ENCODE measurements around the gene TEX10.

- TF ChIP-seq CTCF (conservative IDR thresholded peaks at IDR 0.05; ENCODE audit: low read depth, low read length) (no peak), MAZ (IDR thresholded peaks at IDR 0.05; ENCODE audit: borderline replicate concordance, low read depth, low read length) (no peak), NFE2L2 (IDR thresholded peaks at IDR 0.05; ENCODE audit: low read depth, low read length) (no peak), SMC3 (IDR thresholded peaks at IDR 0.05; ENCODE audit: low read depth, low read length) (no peak), MAFK (IDR thresholded peaks at IDR 0.05; ENCODE audit: low read depth, low read length) (no peak), BHLHE40 (IDR thresholded peaks at IDR 0.05; ENCODE audit: low read depth, low read length) (no peak), POLR2A (IDR thresholded peaks at IDR 0.05; ENCODE audit: low read depth, low read length) (no peak), RAD21 (IDR thresholded peaks at IDR 0.05; ENCODE audit: low read length) (no peak), CEBPB (IDR thresholded peaks at IDR 0.05; ENCODE audit: low read depth, low read length) (no peak), ELK1 (IDR thresholded peaks at IDR 0.05; ENCODE audit: borderline replicate concordance, low read depth, low read length) (no peak), MXI1 (IDR thresholded peaks at IDR 0.05; ENCODE audit: borderline replicate concordance, low read depth, low read length) (no peak), USF2 (IDR thresholded peaks at IDR 0.05; ENCODE audit: low read depth, low read length) (no peak)
Observed at GRCh38 chr9:100354121-100354800, 1.5 kb upstream of the TEX10 start.

Measured in IMR-90 (cell line).